Spinal cord (tissue), 10 donors: Measurements from ENCODE around the gene CCDC174. TPM values are rescaled to one million over a fixed set of nuclear protein-coding genes. Genes with fewer than 3 reads are reported as not detected.

ENCODE experiments used
- DNase-seq, 6 donors: peaks; one replicate each; pipeline versions ENCODE4 v3.0.0 to v3.0.0-alpha.2; 2013 to 2015; ENCODE audit warnings: low spot score in 6 of 6, low read depth in 4 of 6
- H3K27ac ChIP-seq: one replicate; pipeline ENCODE4 v1.5.1; 2013; ENCODE audit warnings: low read depth, low read length, control low read depth
- H3K27me3 ChIP-seq: one replicate; pipeline ENCODE4 v1.6.1; 2013; ENCODE audit warnings: low read length; ENCODE audit not compliant: control insufficient read depth, insufficient read depth
- H3K36me3 ChIP-seq: one replicate; pipeline ENCODE4 v1.6.1; 2013; ENCODE audit warnings: low read length; ENCODE audit not compliant: control insufficient read depth, insufficient read depth
- H3K4me1 ChIP-seq: one replicate; pipeline ENCODE4 v1.6.1; 2013; ENCODE audit warnings: low read length; ENCODE audit not compliant: control insufficient read depth, insufficient read depth
- H3K4me3 ChIP-seq: one replicate; pipeline ENCODE4 v1.5.1; 2013; ENCODE audit warnings: low read depth, low read length, control low read depth
- H3K9me3 ChIP-seq: one replicate; pipeline ENCODE4 v1.6.1; 2013; ENCODE audit warnings: low read length; ENCODE audit not compliant: control insufficient read depth, insufficient read depth
- WGBS: methylation state at CpG from one replicate; pipeline ENCODE4 v1.1.5; 2013; ENCODE audit warnings: missing lambda C conversion rate; ENCODE audit not compliant: insufficient coverage; 5-methylcytosine and 5-hydroxymethylcytosine counted together
- polyA plus RNA-seq, 2 donors: library from polyadenylated mRNA; unstranded; fragments of 120-200 nt; gene quantifications; one replicate each; pipeline ENCODE4 v1.2.1, GENCODE V29; 2013; ENCODE audit not compliant: insufficient read length in 2 of 2
- total RNA-seq, 2 donors: library from RNA; depleted of rRNA in 1 of 2; stranded (reverse); fragments of 120-200 nt in 1 of 2; fragments of >200 nt in 1 of 2; gene quantifications; one replicate each; pipeline versions ENCODE4 v1.2.3 to v1.2.4, GENCODE V29; 2013 to 2014
- donor health status: healthy.

Gene CCDC174
- total and polyA plus RNA-seq, 4 donors = 13.2 to 31.8 (median 19.3) TPM

DNA sequence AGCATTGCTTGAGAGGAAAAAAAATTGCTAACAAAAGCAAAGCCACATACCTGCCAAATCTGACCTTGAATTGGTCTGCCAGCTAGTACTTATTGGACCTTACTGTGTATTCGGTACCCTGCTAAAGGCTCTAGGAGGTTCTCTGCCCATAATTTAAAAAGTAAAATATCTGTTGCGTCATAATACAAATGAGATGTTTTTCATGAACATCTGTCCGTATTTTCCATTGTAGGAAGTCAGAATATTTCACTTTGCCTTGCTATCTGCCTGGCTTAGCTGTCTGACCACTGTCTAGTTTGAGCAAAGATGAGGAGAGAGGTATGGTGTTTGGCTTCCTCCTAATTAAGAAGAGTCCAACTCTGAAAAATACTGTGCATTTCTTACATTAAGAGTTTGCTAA lies 12.6 kb downstream of the CCDC174 start:
- Histone ChIP-seq H3K27ac (no peak overlapping the region), H3K4me3 (no peak overlapping the region), H3K36me3 (peaks cover 45% of the 10 kb centered on the region), H3K4me1 (no peaks in the 10 kb centered on the region), H3K9me3 (no peaks in the 10 kb centered on the region), H3K27me3 (no peaks in the 10 kb centered on the region)
- DNase-seq = no peak
- WGBS = no CpG with 5 or more reads among the region's 3 CpGs

DNA sequence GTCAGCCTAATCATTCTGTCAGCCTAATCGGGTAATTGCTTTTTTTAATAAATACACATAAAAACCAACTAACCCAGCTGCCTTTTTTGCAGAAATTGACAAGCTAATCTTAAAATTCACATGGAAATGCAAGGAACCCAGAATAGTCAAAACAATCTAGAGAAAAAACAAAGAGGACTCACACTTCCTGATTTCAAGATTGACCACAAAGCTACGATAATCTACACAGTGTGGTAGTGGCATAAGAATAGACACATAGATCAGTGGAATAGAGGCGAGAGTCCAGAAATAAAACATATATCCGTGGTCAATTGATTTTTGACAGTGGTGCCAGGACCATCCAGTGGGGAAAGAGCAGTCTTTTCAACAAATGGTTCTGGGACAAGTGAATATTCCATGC lies 21.0 kb downstream of the CCDC174 start:
- no peak for DNase-seq
- H3K4me1 ChIP-seq = peaks cover 4% of the 10 kb centered on the region
- peaks cover 31% of the 10 kb centered on the region for H3K36me3 ChIP-seq
- no peak overlapping the region for H3K27ac ChIP-seq
- H3K27me3 ChIP-seq = no peaks in the 10 kb centered on the region
- no peak overlapping the region for H3K4me3 ChIP-seq
- no CpG with 5 or more reads among the region's 4 CpGs for WGBS
- H3K9me3 ChIP-seq = no peaks in the 10 kb centered on the region

DNA sequence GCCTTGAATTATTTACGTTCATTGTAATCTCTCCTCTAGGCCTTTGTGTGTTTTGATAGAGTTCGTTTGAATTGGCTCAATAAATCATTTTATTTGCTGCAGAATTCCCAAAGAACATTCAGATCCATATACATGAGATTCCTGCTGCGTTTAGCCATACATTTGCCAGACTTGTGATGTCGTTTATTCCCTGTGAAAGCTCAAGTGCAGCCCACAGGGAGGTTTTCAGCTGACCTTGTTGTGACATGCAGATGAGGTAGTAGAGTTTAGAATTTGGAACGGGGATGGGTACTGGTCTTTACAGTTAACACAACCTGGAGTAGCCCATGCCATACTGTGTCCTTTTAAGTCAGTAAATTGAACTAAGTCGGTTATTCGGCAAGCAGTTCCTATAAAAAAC lies 23.3 kb downstream of the CCDC174 start, which contains the start of gene C3orf20:
Gene C3orf20 (plus strand): TSS at position 301 of the 400 bp plus-strand sequence. CDS start 7,573 bp downstream, outside the sequence.
- Histone ChIP-seq H3K9me3 (no peaks in the 10 kb centered on the region), H3K4me1 (peaks cover 4% of the 10 kb centered on the region), H3K36me3 (peaks cover 17% of the 10 kb centered on the region), H3K4me3 (no peak within 1 kb of the TSS), H3K27me3 (no peaks in the 10 kb centered on the region), H3K27ac (no peak within 1 kb of the TSS)
- peak in 1 of 6 donors; percentile 32 for DNase-seq
- 68% methylated on average over 5 of the region's 7 CpGs for WGBS

DNA sequence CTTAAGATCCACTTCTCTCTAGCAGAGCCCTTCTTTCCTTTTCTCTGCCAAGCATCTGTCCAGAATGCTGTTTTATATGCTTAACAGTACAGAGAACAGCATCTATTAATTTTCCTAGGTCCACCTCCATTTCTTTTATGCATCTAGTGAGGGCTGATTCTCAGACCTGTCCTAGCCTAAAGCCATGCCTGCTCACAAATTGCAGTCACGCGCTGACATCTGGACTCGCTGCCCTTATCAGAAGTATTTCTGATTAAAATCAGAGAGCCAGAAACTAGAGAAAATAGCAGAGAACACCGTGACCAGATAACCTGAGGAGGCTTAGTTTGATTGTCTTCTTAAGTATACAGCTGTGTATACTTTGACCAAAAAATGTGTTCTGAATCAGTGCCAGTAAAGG lies 25.3 kb downstream of the CCDC174 start:
- DNase-seq = peak in 1 of 6 donors; percentile 5
- Histone ChIP-seq H3K9me3 (no peaks in the 10 kb centered on the region), H3K27ac (no peak overlapping the region), H3K27me3 (no peaks in the 10 kb centered on the region), H3K36me3 (peaks cover 4% of the 10 kb centered on the region), H3K4me1 (peaks cover 4% of the 10 kb centered on the region), H3K4me3 (no peak overlapping the region)
- 73% methylated on average over 2 of the region's 4 CpGs for WGBS

DNA sequence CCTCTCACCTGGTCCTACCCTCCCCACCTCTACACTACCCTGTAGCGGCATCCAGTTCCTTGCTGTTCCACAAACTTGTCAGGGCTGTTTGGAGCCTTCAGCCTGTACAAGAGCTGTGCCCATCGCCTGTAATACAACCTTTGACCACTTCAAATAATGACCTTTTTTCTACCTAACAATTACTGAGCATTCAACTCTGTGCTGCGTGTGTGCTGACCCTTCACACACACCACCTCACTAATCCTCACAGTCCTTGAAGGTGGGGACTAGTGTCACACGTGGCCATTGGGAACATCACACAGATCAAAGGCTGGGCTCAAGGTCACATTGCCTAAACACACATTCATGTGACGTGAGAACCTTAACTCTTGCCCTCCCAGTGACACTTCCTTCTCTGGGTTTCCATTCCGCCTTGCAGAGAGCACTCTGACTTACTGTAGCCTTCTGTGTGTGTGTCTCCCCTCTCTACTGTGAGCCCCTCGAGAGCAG lies 26.5 kb downstream of the CCDC174 start:
- Histone ChIP-seq H3K4me3 (no peak overlapping the region), H3K4me1 (peaks cover 4% of the 10 kb centered on the region), H3K27ac (no peak overlapping the region), H3K9me3 (no peaks in the 10 kb centered on the region), H3K27me3 (no peaks in the 10 kb centered on the region), H3K36me3 (no peaks in the 10 kb centered on the region)
- DNase-seq = no peak
- WGBS = 64% methylated on average over 7 of the region's 7 CpGs

DNA sequence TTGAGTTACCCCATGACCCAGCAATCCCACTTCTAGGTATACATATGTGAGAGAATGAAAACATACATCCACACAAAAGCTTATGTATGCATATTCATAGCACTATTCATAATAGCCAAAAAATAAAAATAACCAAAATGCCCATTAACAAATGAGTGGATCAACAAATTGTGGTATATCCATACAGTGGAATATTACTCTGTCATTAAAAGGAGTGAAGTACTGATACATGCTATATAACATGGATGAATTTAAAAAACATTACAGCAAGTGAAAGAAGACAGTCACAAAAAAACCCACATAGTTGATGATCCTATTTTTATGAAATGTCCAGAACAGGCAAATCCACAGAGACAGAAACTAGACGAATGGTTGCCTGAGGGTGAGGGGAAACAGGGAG lies 28.6 kb downstream of the CCDC174 start:
- Histone ChIP-seq H3K9me3 (no peaks in the 10 kb centered on the region), H3K36me3 (no peaks in the 10 kb centered on the region), H3K27me3 (no peaks in the 10 kb centered on the region), H3K27ac (no peak overlapping the region), H3K4me3 (no peak overlapping the region), H3K4me1 (no peaks in the 10 kb centered on the region)
- WGBS = no CpG with 5 or more reads among the region's 1 CpG
- no peak for DNase-seq

DNA sequence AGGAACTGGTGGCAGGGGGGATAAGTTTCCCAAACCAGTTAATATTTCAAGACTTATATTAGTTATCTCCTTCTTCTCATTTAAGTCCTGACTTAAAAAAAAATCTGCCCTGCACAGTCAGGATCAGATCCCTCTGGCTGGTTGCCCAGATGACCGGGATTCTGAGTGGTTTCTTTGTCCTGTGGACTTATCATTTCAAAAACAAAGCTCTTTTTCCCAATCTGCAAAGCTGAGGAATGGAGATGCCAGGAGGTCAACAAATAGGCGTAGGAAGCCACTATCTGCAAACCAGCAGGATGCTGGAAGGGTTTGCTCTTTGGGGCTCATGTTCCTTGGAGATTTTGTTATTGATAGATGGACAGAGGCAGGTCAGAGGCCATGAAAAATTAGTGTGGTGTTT lies 29.2 kb downstream of the CCDC174 start:
- DNase-seq = peak in 1 of 6 donors; percentile 16
- no CpG with 5 or more reads among the region's 2 CpGs for WGBS

DNA sequence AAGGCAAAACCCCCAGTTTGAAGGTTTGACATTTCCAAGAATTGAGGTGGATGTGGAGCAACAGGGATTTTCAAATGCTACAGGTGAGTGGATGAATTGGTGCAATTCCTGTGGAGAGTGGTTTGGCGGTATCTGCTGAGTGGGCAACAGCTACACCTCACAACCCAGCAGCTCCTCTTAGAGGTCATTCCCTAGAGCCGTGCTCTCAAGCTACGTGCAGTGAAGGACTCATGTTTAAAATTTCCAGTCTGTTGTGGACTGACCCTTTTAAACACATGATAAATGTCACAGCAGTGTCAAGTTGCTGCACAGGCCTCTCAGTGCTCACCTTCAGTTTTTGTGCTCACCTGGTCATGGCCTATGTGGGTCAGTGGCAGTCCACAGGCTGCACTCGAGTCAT lies 32.9 kb downstream of the CCDC174 start:
- H3K36me3 ChIP-seq = no peaks in the 10 kb centered on the region
- no peak overlapping the region for H3K27ac ChIP-seq
- no peak for DNase-seq
- no peaks in the 10 kb centered on the region for H3K9me3 ChIP-seq
- no peak overlapping the region for H3K4me3 ChIP-seq
- H3K27me3 ChIP-seq = no peaks in the 10 kb centered on the region
- 95% methylated on average over 3 of the region's 4 CpGs for WGBS
- H3K4me1 ChIP-seq = no peaks in the 10 kb centered on the region

More for the DNA sequence above, 29.2 kb downstream of the CCDC174 start:
- Histone ChIP-seq H3K36me3 (no peaks in the 10 kb centered on the region), H3K27me3 (no peaks in the 10 kb centered on the region), H3K27ac (no peak overlapping the region), H3K4me1 (no peaks in the 10 kb centered on the region), H3K4me3 (no peak overlapping the region), H3K9me3 (no peaks in the 10 kb centered on the region)

DNA sequence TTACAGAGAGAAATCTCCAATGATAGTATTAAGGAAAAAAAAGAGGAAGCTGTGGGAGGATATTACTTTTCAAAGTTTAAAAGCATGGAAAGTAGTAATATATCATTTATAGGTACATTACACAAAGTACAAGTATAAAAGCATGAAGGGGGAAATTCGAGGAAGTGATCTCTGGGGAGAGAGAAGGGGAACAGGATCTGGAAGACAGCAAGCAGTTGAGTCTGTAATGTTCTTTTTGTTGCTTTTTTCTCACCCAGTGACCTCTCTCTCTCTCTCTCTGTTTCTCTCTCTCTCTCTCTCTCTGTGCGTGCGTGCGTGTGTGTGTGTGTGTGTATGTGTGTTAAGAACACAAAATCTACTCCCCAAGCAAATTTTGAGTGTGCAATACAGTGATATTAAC lies 33.6 kb downstream of the CCDC174 start:
- no peak for DNase-seq
- Histone ChIP-seq H3K27me3 (no peaks in the 10 kb centered on the region), H3K27ac (no peak overlapping the region), H3K36me3 (no peaks in the 10 kb centered on the region), H3K4me1 (no peaks in the 10 kb centered on the region), H3K9me3 (no peaks in the 10 kb centered on the region), H3K4me3 (no peak overlapping the region)
- WGBS = no CpG with 5 or more reads among the region's 4 CpGs

DNA sequence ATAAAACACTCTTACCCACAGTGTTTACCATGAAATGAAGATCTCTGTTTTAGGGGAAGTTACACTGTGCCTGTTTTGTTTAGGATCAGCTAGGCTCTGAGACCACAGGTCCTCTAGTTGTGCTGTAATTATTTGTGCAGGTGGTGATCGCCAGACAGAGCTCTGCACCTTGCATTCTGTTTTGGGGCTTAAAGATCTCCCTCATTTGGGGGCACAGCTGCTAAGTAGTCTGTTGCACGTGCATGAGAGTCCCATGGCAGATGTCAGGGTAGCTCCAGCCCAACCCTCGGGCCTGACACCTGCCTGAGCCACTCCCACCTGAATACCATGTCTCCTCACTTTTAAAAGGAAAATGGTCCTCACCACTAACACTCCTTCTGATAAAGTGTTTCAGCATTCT lies 35.8 kb downstream of the CCDC174 start:
- no peaks in the 10 kb centered on the region for H3K9me3 ChIP-seq
- no peaks in the 10 kb centered on the region for H3K36me3 ChIP-seq
- no peak overlapping the region for H3K27ac ChIP-seq
- 48% methylated on average over 3 of the region's 3 CpGs for WGBS
- H3K4me1 ChIP-seq = no peaks in the 10 kb centered on the region
- no peak overlapping the region for H3K4me3 ChIP-seq
- H3K27me3 ChIP-seq = no peaks in the 10 kb centered on the region
- no peak for DNase-seq
